ENCODE results near the gene GTPBP3.

Gene GTPBP3

GRCh38 chr19:17341386-17341785 is 4.0 kb downstream of the GTPBP3 start:
- TF ChIP-seq FOXP2 (optimal IDR thresholded peaks at IDR 0.05; ENCODE audit: control extremely low read depth, extremely low read length, insufficient read depth) (no peak), POLR2AphosphoS5 (IDR thresholded peaks at IDR 0.05; ENCODE audit: borderline replicate concordance, low read depth, low read length) (no peak), EZH2 (IDR thresholded peaks at IDR 0.05) (no peak)
- no peak overlapping the region for H3K4me3 ChIP-seq
- no peak overlapping the region for H3K27ac ChIP-seq
- H3K9me3 ChIP-seq (ENCODE audit: low read depth, low read length), result no peaks in the 10 kb centered on the region
- no peaks in the 10 kb centered on the region; the same call in 1 of the 2 replicates for H3K36me3 ChIP-seq (ENCODE audit: insufficient read depth, low read length)
- H3K9ac ChIP-seq (ENCODE audit: insufficient read length), result no peak overlapping the region
- DNase-seq (ENCODE audit: low read depth, low spot score), result no peak

- Histone ChIP-seq H3K9ac (ENCODE audit: insufficient read length) (no peak overlapping the region), H3K27ac (no peak overlapping the region), H3K36me3 (ENCODE audit: insufficient read depth, low read length) (no peaks in the 10 kb centered on the region; the same call in 1 of the 2 replicates), H3K4me3 (no peak overlapping the region), H3K9me3 (ENCODE audit: low read depth, low read length) (no peaks in the 10 kb centered on the region)
- no peak for TF ChIP-seq EZH2 (IDR thresholded peaks at IDR 0.05)
- no peak for TF ChIP-seq POLR2AphosphoS5 (IDR thresholded peaks at IDR 0.05; ENCODE audit: borderline replicate concordance, low read depth, low read length)
- TF ChIP-seq FOXP2 (optimal IDR thresholded peaks at IDR 0.05; ENCODE audit: control extremely low read depth, extremely low read length, insufficient read depth), result no peak
- DNase-seq (ENCODE audit: low read depth, low spot score), result no peak
Measured at GRCh38 chr19:17341845-17342244, 4.5 kb downstream of the GTPBP3 start.

GRCh38 chr19:17346109-17346671 is 8.8 kb downstream of the GTPBP3 start:
- no peak for DNase-seq (ENCODE audit: low read depth, low spot score)
- no peak overlapping the region for H3K4me3 ChIP-seq

GRCh38 chr19:17347361-17347760 is 10.0 kb downstream of the GTPBP3 start:
- TF ChIP-seq EZH2 (IDR thresholded peaks at IDR 0.05) (no peak), FOXP2 (optimal IDR thresholded peaks at IDR 0.05; ENCODE audit: control extremely low read depth, extremely low read length, insufficient read depth) (no peak)
- no peak for DNase-seq (ENCODE audit: low read depth, low spot score)
- no peak overlapping the region for H3K27ac ChIP-seq
- H3K9me3 ChIP-seq (ENCODE audit: low read depth, low read length), result no peaks in the 10 kb centered on the region
- H3K4me3 ChIP-seq, result no peak overlapping the region
- no peak overlapping the region for H3K9ac ChIP-seq (ENCODE audit: insufficient read length)
- no peaks in the 10 kb centered on the region for H3K36me3 ChIP-seq (ENCODE audit: insufficient read depth, low read length)

More at GRCh38 chr19:17346109-17346671, 8.8 kb downstream of the GTPBP3 start:
- Histone ChIP-seq H3K27ac (no peak overlapping the region), H3K36me3 (ENCODE audit: insufficient read depth, low read length) (no peaks in the 10 kb centered on the region; the same call in 1 of the 2 replicates), H3K9ac (ENCODE audit: insufficient read length) (no peak overlapping the region), H3K9me3 (ENCODE audit: low read depth, low read length) (no peaks in the 10 kb centered on the region)
- TF ChIP-seq POLR2AphosphoS5 (IDR thresholded peaks at IDR 0.05; ENCODE audit: borderline replicate concordance, low read depth, low read length), result no peak
- no peak for TF ChIP-seq EZH2 (IDR thresholded peaks at IDR 0.05)

DNA sequence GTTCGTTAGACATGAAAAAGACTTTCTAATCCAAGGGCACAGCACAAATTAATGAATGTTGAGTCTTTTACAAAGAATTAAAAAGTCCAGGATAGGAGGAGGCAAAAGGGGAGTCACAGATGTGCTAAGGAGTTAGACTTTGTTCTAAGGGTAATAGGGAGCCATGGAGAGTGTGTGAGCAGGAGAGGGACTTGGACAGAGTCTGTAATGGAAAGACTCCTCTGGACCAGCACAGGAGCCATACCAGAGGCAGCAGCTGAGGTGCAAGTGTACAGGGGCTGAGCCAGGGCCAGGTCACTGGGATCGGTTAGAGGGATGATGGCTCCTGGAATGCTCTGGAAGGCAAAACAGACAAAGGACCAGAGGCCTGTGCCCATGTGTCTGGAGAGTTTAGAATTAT is 10.5 kb downstream of the GTPBP3 start:
- Histone ChIP-seq H3K9ac (ENCODE audit: insufficient read length) (no peak overlapping the region), H3K27ac (no peak overlapping the region), H3K36me3 (ENCODE audit: insufficient read depth, low read length) (no peaks in the 10 kb centered on the region), H3K9me3 (ENCODE audit: low read depth, low read length) (no peaks in the 10 kb centered on the region), H3K4me3 (no peak overlapping the region)
- DNase-seq (ENCODE audit: low read depth, low spot score), result no peak
- TF ChIP-seq EZH2 (IDR thresholded peaks at IDR 0.05) (no peak), POLR2AphosphoS5 (IDR thresholded peaks at IDR 0.05; ENCODE audit: borderline replicate concordance, low read depth, low read length) (no peak), FOXP2 (optimal IDR thresholded peaks at IDR 0.05; ENCODE audit: control extremely low read depth, extremely low read length, insufficient read depth) (no peak)

DNA sequence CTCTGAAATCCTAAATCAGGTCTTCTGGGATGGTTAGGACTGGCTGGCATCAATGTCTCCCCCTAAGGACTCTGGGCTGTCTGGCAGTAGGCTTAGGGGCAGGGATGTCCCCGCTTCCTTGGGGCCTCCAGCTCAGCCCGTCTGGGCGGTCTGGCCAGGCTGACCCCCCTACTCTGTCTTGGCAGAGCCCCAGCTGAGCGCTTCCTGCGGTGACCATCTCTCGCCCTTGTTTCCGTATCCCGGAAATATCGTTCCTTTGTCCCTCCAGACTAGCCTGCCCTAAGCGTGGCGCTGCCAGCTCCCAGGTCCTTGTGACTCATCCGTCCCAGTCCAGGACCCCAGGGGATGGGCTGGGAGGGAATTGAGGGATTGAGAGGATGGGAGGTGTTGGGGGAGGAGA is 11.3 kb downstream of the GTPBP3 start:
- TF ChIP-seq POLR2AphosphoS5 (IDR thresholded peaks at IDR 0.05; ENCODE audit: borderline replicate concordance, low read depth, low read length), result no peak
- no peak for TF ChIP-seq FOXP2 (optimal IDR thresholded peaks at IDR 0.05; ENCODE audit: control extremely low read depth, extremely low read length, insufficient read depth)
- no peak for TF ChIP-seq EZH2 (IDR thresholded peaks at IDR 0.05)
- Histone ChIP-seq H3K9me3 (ENCODE audit: low read depth, low read length) (no peaks in the 10 kb centered on the region), H3K9ac (ENCODE audit: insufficient read length) (no peak overlapping the region), H3K36me3 (ENCODE audit: insufficient read depth, low read length) (no peaks in the 10 kb centered on the region), H3K27ac (no peak overlapping the region), H3K4me3 (no peak overlapping the region)
- no peak for DNase-seq (ENCODE audit: low read depth, low spot score)

- no peak for TF ChIP-seq EZH2 (IDR thresholded peaks at IDR 0.05)
- TF ChIP-seq FOXP2 (optimal IDR thresholded peaks at IDR 0.05; ENCODE audit: control extremely low read depth, extremely low read length, insufficient read depth), result no peak
- no peak for DNase-seq (ENCODE audit: low read depth, low spot score)
- Histone ChIP-seq H3K27ac (no peak overlapping the region), H3K9ac (ENCODE audit: insufficient read length) (no peak overlapping the region), H3K4me3 (no peak overlapping the region), H3K36me3 (ENCODE audit: insufficient read depth, low read length) (no peaks in the 10 kb centered on the region), H3K9me3 (ENCODE audit: low read depth, low read length) (no peaks in the 10 kb centered on the region)
Measured at GRCh38 chr19:17351815-17352435, 14.6 kb downstream of the GTPBP3 start.

DNA sequence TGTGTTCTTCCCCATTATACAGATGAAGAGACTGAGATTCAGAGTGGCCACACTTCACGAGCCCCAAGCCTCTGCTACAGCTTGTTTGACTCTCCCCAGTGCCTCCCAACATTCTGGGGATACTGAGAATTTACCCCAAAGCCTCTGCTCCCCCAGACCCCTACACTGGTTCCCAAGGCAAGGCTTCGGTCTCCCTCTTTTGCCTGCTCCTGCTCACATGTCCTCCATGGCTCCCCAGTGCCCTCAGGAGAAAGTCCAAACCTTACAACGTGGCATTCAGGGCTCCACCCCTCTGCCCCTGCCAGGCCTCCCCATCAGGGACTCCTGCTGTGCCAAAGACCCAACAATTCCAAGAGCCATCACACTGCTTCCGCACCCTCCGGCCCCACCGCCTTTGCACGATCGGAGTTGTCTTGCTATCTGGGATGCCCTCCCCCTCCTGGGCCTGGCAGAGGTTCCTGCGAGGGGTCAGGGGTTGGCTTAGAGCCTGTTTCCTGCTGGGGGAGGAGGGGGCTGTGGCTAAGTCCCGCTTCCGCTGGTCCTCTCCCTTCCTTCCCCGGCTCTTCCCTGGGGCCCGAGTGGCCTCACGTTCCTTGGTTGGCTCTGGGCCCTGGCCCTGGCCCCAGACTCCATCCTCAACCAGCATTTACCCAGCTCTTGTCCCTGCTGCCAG is 15.4 kb downstream of the GTPBP3 start:
- no peaks in the 10 kb centered on the region for H3K9me3 ChIP-seq (ENCODE audit: low read depth, low read length)
- DNase-seq (ENCODE audit: low read depth, low spot score), result no peak
- no peak overlapping the region for H3K4me3 ChIP-seq
- H3K9ac ChIP-seq (ENCODE audit: insufficient read length), result no peak overlapping the region
- H3K27ac ChIP-seq, result no peak overlapping the region
- no peaks in the 10 kb centered on the region for H3K36me3 ChIP-seq (ENCODE audit: insufficient read depth, low read length)
- TF ChIP-seq POLR2AphosphoS5 (IDR thresholded peaks at IDR 0.05; ENCODE audit: borderline replicate concordance, low read depth, low read length), result no peak
- TF ChIP-seq EZH2 (IDR thresholded peaks at IDR 0.05), result no peak
- no peak for TF ChIP-seq FOXP2 (optimal IDR thresholded peaks at IDR 0.05; ENCODE audit: control extremely low read depth, extremely low read length, insufficient read depth)
